HG03575 (cell line): ENCODE results near the gene GGCT.
"Not testable (repeated sequence)": the region's sequence is repeated elsewhere in the genome, so short reads cannot be mapped to it uniquely, and the experiment has no call there.

Source experiments
- ATAC-seq: cut with Tn5 transposase; IDR thresholded peaks from one replicate; pipeline ENCODE4 v1.9.1; 2021; ENCODE audit not compliant: unreplicated experiment, insufficient number of reproducible peaks, low FRiP score; ENCODE audit errors: extremely low read depth

GGCT gene

GRCh38 chr7:30522159-30522558 lies 17.5 kb upstream of the GGCT start:
- no peak for ATAC-seq

GRCh38 chr7:30521532-30521931 lies 16.9 kb upstream of the GGCT start:
- ATAC-seq: no peak

- no peak for ATAC-seq
Measured at GRCh38 chr7:30519122-30519521, 14.5 kb upstream of the GGCT start.

- no peak for ATAC-seq
Measured at GRCh38 chr7:30515761-30516160, 11.1 kb upstream of the GGCT start.

GRCh38 chr7:30514776-30515175 lies 10.1 kb upstream of the GGCT start:
- ATAC-seq: no peak

- no peak for ATAC-seq
Measured at GRCh38 chr7:30514177-30514576, 9.5 kb upstream of the GGCT start.

- no peak for ATAC-seq
Measured at GRCh38 chr7:30513762-30514161, 9.1 kb upstream of the GGCT start.

- ATAC-seq: no peak
Measured at GRCh38 chr7:30511973-30512662, 7.5 kb upstream of the GGCT start.

GRCh38 chr7:30511494-30511893 lies 6.9 kb upstream of the GGCT start:
- ATAC-seq: no peak

- ATAC-seq: no peak
Measured at GRCh38 chr7:30510124-30511075, 5.8 kb upstream of the GGCT start.

GRCh38 chr7:30509171-30509857 lies 4.7 kb upstream of the GGCT start:
- not testable (repeated sequence) for ATAC-seq

GRCh38 chr7:30507346-30507900 lies 2.8 kb upstream of the GGCT start:
- ATAC-seq: not testable (repeated sequence)

GRCh38 chr7:30505174-30505697 lies 607 bp upstream of the GGCT start:
- no peak for ATAC-seq

GRCh38 chr7:30503274-30504212 lies 1.1 kb downstream of the GGCT start:
- ATAC-seq: no peak

GRCh38 chr7:30502470-30503251 lies 2.0 kb downstream of the GGCT start:
- ATAC-seq: no peak

- no peak for ATAC-seq
Measured at GRCh38 chr7:30501264-30501663, 3.4 kb downstream of the GGCT start.

- ATAC-seq: no peak
Measured at GRCh38 chr7:30493228-30493627, 11.4 kb downstream of the GGCT start.
